ENCODE measurements around the gene ZGPAT.

The ZGPAT gene

DNA sequence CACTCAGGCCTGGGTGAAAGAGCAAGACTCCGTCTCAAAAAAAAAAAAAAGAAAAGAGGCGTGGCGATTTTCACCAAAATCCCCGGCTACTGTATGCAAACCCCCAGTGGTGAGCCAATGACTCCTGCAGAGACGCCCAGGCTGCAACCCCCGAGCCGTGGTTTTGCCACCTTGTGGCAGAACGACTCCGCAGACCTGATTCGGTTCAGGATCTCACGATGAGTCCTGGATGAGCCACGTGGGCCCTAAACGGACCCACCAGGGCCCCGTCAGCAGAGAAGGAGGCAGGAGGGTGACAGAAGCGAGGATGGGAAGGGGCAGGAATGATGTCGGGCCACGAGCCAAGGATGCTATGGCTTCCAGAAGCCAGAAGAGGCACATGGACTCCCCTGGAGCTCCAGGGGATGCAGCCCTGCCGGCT, 74.2 kb downstream of the ZGPAT start:
- Histone ChIP-seq H3K4me3 (ENCODE audit: low read depth in 1 of 2, low read length in 1 of 2) (no peak overlapping the region), H3K27ac (no peak overlapping the region)
- TF ChIP-seq, protein P1, sequence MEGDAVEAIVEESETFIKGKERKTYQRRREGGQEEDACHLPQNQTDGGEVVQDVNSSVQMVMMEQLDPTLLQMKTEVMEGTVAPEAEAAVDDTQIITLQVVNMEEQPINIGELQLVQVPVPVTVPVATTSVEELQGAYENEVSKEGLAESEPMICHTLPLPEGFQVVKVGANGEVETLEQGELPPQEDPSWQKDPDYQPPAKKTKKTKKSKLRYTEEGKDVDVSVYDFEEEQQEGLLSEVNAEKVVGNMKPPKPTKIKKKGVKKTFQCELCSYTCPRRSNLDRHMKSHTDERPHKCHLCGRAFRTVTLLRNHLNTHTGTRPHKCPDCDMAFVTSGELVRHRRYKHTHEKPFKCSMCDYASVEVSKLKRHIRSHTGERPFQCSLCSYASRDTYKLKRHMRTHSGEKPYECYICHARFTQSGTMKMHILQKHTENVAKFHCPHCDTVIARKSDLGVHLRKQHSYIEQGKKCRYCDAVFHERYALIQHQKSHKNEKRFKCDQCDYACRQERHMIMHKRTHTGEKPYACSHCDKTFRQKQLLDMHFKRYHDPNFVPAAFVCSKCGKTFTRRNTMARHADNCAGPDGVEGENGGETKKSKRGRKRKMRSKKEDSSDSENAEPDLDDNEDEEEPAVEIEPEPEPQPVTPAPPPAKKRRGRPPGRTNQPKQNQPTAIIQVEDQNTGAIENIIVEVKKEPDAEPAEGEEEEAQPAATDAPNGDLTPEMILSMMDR (IDR thresholded peaks at IDR 0.05): no peak

DNA sequence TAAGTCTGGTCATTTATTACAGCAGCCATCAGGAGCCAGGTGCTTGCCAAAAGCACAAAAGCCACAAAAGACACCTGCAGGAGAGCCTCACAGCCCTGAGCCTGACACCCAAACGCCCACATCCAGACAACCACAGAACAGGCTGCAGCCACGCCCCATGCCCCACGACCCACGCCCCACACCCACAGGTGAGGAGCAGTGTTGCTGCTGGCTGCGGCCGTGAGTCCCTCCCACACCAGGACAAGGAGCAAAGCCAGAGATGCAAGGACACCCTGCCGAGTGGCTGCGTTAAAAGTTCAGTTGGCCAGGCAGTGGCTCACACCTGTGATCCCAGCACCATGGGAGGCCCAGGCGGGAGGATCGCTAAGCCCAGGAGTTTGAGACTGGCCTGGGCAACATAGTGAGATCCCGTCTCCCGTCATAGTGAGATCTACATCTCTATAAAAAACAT, 74.7 kb downstream of the ZGPAT start:
- no peaks in the 10 kb centered on the region for H3K9me3 ChIP-seq
- H3K27me3 ChIP-seq: no peaks in the 10 kb centered on the region
- H3K27ac ChIP-seq: no peak overlapping the region
- TF ChIP-seq, protein P1 (IDR thresholded peaks at IDR 0.05): no peak
- no peak overlapping the region for H3K4me3 ChIP-seq (ENCODE audit: low read depth in 1 of 2, low read length in 1 of 2)
- no peaks in the 10 kb centered on the region for H3K36me3 ChIP-seq
- H3K4me1 ChIP-seq (ENCODE audit: control insufficient read depth in 1 of 2, insufficient read depth in 1 of 2, low read depth in 1 of 2, low read length in 1 of 2): peaks cover 0 to 3% of the 10 kb centered on the region in 2 experiments

More for the DNA sequence above, 74.2 kb downstream of the ZGPAT start:
- H3K27me3 ChIP-seq: no peaks in the 10 kb centered on the region
- no peaks in the 10 kb centered on the region for H3K9me3 ChIP-seq
- H3K4me1 ChIP-seq (ENCODE audit: control insufficient read depth in 1 of 2, insufficient read depth in 1 of 2, low read depth in 1 of 2, low read length in 1 of 2): peaks cover 0 to 3% of the 10 kb centered on the region in 2 experiments
- H3K36me3 ChIP-seq: no peaks in the 10 kb centered on the region

DNA sequence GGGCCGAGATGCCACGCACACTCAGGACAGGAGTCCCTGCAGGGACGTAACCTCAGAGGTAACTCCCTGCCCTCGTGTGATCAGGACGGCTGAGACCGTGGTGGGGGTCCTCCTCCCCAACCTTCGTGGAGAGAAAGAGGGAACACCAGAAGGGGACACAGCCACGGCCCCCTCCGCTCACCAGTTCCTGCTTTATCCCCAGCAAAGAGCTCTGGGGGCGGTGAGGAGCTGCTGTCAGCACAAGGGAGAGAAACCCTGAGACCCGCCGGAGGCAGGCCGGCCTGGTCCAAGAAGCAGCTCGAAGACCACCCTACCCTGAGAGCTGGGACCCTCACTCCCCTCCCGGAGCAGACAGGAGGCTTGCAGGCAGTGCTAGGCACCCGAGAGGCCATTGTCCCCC, 76.1 kb downstream of the ZGPAT start:
- no peak overlapping the region for H3K4me3 ChIP-seq (ENCODE audit: low read depth in 1 of 2, low read length in 1 of 2)
- H3K9me3 ChIP-seq: no peaks in the 10 kb centered on the region
- H3K27ac ChIP-seq: no peak overlapping the region
- no peaks in the 10 kb centered on the region for H3K27me3 ChIP-seq
- peaks cover 0 to 3% of the 10 kb centered on the region in 2 experiments for H3K4me1 ChIP-seq (ENCODE audit: control insufficient read depth in 1 of 2, insufficient read depth in 1 of 2, low read depth in 1 of 2, low read length in 1 of 2)
- H3K36me3 ChIP-seq: no peaks in the 10 kb centered on the region
- TF ChIP-seq, protein P1 (IDR thresholded peaks at IDR 0.05): no peak

DNA sequence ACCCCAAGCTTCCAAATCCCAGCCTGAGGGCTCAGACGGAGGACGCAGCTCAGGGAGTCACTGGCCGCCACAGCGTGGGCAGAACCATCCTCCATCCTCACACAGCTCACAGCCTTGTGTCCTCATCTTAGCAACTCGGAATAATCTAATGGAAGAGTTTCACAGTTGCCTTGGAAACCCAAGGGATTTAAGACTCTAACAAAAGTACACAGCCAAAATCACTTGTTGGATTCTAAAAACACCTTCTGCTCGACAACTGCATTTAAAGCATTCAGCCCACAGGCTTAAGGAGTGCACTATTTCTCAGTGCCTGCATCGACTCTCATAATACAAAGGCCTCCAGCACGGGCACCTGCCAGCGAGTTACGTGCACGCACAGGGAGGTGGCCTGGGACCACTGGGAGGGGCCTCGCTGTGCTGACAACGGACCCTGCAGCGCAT, 77.9 kb downstream of the ZGPAT start:
- TF ChIP-seq, protein P1 (IDR thresholded peaks at IDR 0.05): no peak
- Histone ChIP-seq H3K36me3 (no peaks in the 10 kb centered on the region), H3K4me1 (ENCODE audit: control insufficient read depth in 1 of 2, insufficient read depth in 1 of 2, low read depth in 1 of 2, low read length in 1 of 2) (peaks cover 0 to 3% of the 10 kb centered on the region in 2 experiments), H3K27me3 (no peaks in the 10 kb centered on the region), H3K9me3 (no peaks in the 10 kb centered on the region), H3K4me3 (ENCODE audit: low read depth in 1 of 2, low read length in 1 of 2) (no peak overlapping the region), H3K27ac (no peak overlapping the region)
